Panc1 (cell line): Measurements from ENCODE around the gene ARHGEF3. TPM values are rescaled to one million over a fixed set of nuclear protein-coding genes. Genes with fewer than 3 reads are reported as not detected.
A peak's percentile ranks its signal among the peaks of the same experiment; 100 is the strongest.

Experiments
- ATAC-seq: fragments of 200-7000 bp; cut with Tn5 transposase; 2 replicates; pipeline ENCODE4 v1.9.1; 2020; ENCODE audit warnings: mild to moderate bottlenecking, moderate library complexity
- BruUV-seq: library from RNA; stranded (reverse); fragments of 400-500 nt; replicated peaks from 2 replicates; lab custom pipeline; 2021; lab: Mats Ljungman, UMichigan
- CTCF ChIA-PET: fragments of 300-600 bp; sonication (Branson Sonifier 250); formaldehyde crosslinking; loops from one replicate; lab custom pipeline; 2022; ENCODE audit warnings: antibody characterized with exemption; lab: Charles Lee
- POLR2A ChIA-PET: fragments of 300-600 bp; sonication (Branson Sonifier 250); formaldehyde crosslinking; loops from one replicate; lab custom pipeline; 2022; ENCODE audit warnings: antibody characterized with exemption; lab: Charles Lee
- DNase-seq: peaks from one replicate; pipeline ENCODE4 v3.0.0-alpha.2; 2010; ENCODE audit warnings: low read depth, low spot score
- H3K27ac ChIP-seq: 2 replicates; pipeline ENCODE4 v1.5.1; 2011; ENCODE audit warnings: mild to moderate bottlenecking, low read length, inconsistent platforms
- H3K27me3 ChIP-seq: fragments of 200-500 bp; sonication (Bioruptor generic); 2 replicates; pipeline ENCODE4 v1.6.0; 2014; ENCODE audit warnings: low read length, inconsistent platforms; ENCODE audit not compliant: control insufficient read depth, insufficient read depth
- H3K36me3 ChIP-seq: fragments of 200-500 bp; sonication (Bioruptor generic); 2 replicates; pipeline ENCODE4 v1.5.1; 2014; ENCODE audit warnings: inconsistent platforms, mild to moderate bottlenecking, low read length, moderate library complexity; ENCODE audit not compliant: control insufficient read depth, insufficient read depth
- H3K4me1 ChIP-seq: 2 replicates; pipeline ENCODE4 v1.5.1; 2011; ENCODE audit warnings: inconsistent platforms, mild to moderate bottlenecking, low read length, moderate library complexity; ENCODE audit not compliant: control insufficient read depth, insufficient read depth
- H3K4me3 ChIP-seq, 2 experiments: 2 replicates each; pipeline ENCODE4 v1.5.1; 2011 to 2012; ENCODE audit warnings: low read depth in 2 of 2, low read length in 2 of 2, mild to moderate bottlenecking in 2 of 2, inconsistent platforms in 1 of 2, moderate library complexity in 1 of 2
- H3K9me3 ChIP-seq: fragments of 200-500 bp; sonication (Bioruptor generic); 2 replicates; pipeline ENCODE4 v1.5.1; 2014; ENCODE audit warnings: low read depth, mild to moderate bottlenecking, inconsistent platforms, low read length, moderate library complexity; ENCODE audit not compliant: control insufficient read depth, insufficient read depth
- POLR2AphosphoS5 ChIP-seq: IDR thresholded peaks from 2 replicates; pipeline ENCODE4 v1.6.1; 2012; ENCODE audit warnings: mild to moderate bottlenecking, low read depth, low read length, moderate library complexity
- SIN3A ChIP-seq: IDR thresholded peaks from 2 replicates; pipeline ENCODE4 v1.6.1; 2012; ENCODE audit warnings: low read depth, mild to moderate bottlenecking, low read length, moderate library complexity, borderline replicate concordance; ENCODE audit not compliant: insufficient read depth
- TCF7L2 ChIP-seq: IDR thresholded peaks from 2 replicates; pipeline ENCODE4 v1.6.1; 2011; ENCODE audit warnings: mild to moderate bottlenecking, low read depth, low read length, inconsistent platforms
- in situ Hi-C: cut with HindIII; loops from 2 replicates; pipeline ENCODE4 v1.10.0; 2016; ENCODE audit warnings: low sequenced_read_pairs, low pct_unique_long_range_greater_than_20kb
- intact Hi-C: fragments of 100-400 bp; cut with micrococcal nuclease; formaldehyde crosslinking; loops from one replicate; pipeline ENCODE4 v1.10.0; 2022; ENCODE audit not compliant: unreplicated experiment
- total RNA-seq: library from RNA; stranded (reverse); gene quantifications from one replicate; pipeline ENCODE4 v1.2.1, GENCODE V29; 2021; ENCODE audit not compliant: unreplicated experiment
- TF ChIP-seq, protein P1 (sequence below): fragments of 450-650 bp; IDR thresholded peaks from 2 replicates; pipeline ENCODE4 v1.5.1; 2017; ENCODE audit warnings: mild to moderate bottlenecking
- TF ChIP-seq, protein P2 (sequence below), 2 experiments: IDR thresholded peaks; 2 replicates each; pipeline ENCODE4 v1.6.1; 2011 to 2012; ENCODE audit warnings: low read depth in 2 of 2, control low read depth in 1 of 2, low read length in 1 of 2, mild to moderate bottlenecking in 1 of 2, moderate library complexity in 1 of 2; ENCODE audit not compliant: insufficient read depth in 1 of 2

The ARHGEF3 gene
- total RNA-seq, 1 experiment from 2014 or later = 19.8 TPM

DNA sequence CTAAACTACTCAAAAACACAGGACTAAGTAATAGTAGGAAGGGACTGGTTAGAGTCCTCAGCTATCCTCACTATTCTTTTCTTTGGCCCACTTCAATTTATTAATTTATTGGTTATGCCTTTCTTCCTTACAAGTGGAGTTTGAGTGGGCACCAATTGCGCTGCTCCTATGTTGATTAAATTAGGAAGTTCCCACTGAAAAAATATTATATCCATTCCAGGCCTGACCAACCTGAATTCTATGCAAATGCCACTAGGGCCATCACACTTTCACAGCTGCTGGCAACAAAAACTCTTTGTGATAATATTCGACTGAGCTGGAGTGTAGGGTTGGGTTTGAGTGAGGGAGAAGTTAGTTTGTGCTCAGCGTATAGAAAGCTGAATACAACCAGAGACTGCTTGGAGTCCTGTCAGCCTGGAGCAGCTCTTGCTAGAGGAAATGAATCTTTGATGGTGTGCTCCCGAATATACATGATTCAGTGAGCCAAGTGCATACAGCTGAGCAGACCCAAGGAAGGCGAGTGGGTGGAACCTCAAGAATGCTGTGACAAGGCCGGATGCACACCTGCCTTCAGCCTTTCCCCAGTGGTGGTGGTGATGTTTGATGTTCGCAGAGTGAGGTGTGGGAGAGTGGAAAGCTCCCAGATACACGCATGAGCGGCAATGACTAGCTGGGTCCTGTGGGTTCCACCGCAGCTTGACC lies 1.5 kb downstream of the ARHGEF3 start:
- no TSS peak for BruUV-seq
- peak overlapping the region; percentile 58 to 70 for H3K4me3 ChIP-seq
- DNase-seq (no peak), ATAC-seq (no peak)
- ChIA-PET POLR2A (interaction anchor here (0.6 kb wide), 1 partner anchor 19 kb away, joined by 3 read pairs; no protein-coding TSS in a partner anchor), CTCF (interaction anchor here (0.5 to 3.5 kb wide), 7 partner anchors 25 to 1106 kb away, joined by 3 to 22 read pairs (median 4); no protein-coding TSS in a partner anchor)
- no peaks in the 10 kb centered on the region for H3K9me3 ChIP-seq
- peaks cover 9% of the 10 kb centered on the region for H3K4me1 ChIP-seq
- no peaks in the 10 kb centered on the region for H3K27me3 ChIP-seq
- in situ Hi-C loops (no loop called here), intact Hi-C loops (loop anchor here (5.0 kb wide), 1 partner anchor 187 kb away; no protein-coding TSS in a partner anchor)
- TF ChIP-seq, protein P1, sequence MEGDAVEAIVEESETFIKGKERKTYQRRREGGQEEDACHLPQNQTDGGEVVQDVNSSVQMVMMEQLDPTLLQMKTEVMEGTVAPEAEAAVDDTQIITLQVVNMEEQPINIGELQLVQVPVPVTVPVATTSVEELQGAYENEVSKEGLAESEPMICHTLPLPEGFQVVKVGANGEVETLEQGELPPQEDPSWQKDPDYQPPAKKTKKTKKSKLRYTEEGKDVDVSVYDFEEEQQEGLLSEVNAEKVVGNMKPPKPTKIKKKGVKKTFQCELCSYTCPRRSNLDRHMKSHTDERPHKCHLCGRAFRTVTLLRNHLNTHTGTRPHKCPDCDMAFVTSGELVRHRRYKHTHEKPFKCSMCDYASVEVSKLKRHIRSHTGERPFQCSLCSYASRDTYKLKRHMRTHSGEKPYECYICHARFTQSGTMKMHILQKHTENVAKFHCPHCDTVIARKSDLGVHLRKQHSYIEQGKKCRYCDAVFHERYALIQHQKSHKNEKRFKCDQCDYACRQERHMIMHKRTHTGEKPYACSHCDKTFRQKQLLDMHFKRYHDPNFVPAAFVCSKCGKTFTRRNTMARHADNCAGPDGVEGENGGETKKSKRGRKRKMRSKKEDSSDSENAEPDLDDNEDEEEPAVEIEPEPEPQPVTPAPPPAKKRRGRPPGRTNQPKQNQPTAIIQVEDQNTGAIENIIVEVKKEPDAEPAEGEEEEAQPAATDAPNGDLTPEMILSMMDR = no peak
- no peak for TF ChIP-seq TCF7L2
- TF ChIP-seq, protein P2, sequence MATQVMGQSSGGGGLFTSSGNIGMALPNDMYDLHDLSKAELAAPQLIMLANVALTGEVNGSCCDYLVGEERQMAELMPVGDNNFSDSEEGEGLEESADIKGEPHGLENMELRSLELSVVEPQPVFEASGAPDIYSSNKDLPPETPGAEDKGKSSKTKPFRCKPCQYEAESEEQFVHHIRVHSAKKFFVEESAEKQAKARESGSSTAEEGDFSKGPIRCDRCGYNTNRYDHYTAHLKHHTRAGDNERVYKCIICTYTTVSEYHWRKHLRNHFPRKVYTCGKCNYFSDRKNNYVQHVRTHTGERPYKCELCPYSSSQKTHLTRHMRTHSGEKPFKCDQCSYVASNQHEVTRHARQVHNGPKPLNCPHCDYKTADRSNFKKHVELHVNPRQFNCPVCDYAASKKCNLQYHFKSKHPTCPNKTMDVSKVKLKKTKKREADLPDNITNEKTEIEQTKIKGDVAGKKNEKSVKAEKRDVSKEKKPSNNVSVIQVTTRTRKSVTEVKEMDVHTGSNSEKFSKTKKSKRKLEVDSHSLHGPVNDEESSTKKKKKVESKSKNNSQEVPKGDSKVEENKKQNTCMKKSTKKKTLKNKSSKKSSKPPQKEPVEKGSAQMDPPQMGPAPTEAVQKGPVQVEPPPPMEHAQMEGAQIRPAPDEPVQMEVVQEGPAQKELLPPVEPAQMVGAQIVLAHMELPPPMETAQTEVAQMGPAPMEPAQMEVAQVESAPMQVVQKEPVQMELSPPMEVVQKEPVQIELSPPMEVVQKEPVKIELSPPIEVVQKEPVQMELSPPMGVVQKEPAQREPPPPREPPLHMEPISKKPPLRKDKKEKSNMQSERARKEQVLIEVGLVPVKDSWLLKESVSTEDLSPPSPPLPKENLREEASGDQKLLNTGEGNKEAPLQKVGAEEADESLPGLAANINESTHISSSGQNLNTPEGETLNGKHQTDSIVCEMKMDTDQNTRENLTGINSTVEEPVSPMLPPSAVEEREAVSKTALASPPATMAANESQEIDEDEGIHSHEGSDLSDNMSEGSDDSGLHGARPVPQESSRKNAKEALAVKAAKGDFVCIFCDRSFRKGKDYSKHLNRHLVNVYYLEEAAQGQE (IDR thresholded peaks at IDR 0.05; ENCODE audit: insufficient read depth in 1 of 2, low read depth in 2 of 2, low read length in 1 of 2) = no peak
- no peak for TF ChIP-seq SIN3A
- TF ChIP-seq POLR2AphosphoS5 = no peak
- H3K36me3 ChIP-seq = no peaks in the 10 kb centered on the region
- no peak overlapping the region for H3K27ac ChIP-seq

DNA sequence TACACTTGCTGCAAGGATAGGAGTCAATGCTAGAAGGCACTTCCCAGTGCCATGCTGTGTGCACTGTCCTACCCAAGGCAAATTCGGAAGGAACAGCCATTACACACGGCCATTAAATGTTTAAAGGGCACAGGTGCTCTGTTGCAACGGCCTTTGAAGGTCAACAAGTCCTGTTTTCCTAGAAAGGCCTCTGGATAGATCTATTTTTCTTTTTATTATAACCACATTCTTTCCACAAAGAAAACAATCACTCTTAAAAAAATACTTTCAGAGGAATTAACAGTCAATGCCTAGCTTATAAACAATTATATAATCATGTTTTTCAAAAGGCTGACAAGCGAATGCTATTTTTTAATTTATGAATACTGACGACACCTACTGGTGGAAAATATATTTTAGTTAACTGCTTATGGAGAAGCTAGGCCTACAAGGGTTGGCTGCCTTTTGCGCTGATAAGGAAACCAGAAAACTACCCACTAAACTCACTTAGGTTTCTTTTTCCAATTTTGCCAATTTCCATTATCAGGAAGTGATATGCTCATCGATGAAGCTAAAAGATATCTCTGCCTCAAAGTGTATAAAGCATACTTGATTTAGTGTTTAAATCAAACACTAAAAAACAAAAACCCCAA lies 2.4 kb downstream of the ARHGEF3 start:
- DNase-seq (no peak), ATAC-seq (no peak)
- Histone ChIP-seq H3K27ac (no peak overlapping the region; the same call in 1 of the 2 replicates), H3K4me3 (peak overlapping the region in 1 of 2 experiments; percentile 58; a peak in 3 of 4 replicates), H3K4me1 (peaks cover 9% of the 10 kb centered on the region), H3K27me3 (no peaks in the 10 kb centered on the region), H3K9me3 (no peaks in the 10 kb centered on the region), H3K36me3 (no peaks in the 10 kb centered on the region)
- TF ChIP-seq, protein P1 = peak; percentile 65
- no peak for TF ChIP-seq POLR2AphosphoS5
- TF ChIP-seq SIN3A = no peak
- CTCF ChIA-PET = interaction anchor here (0.5 to 3.5 kb wide), 8 partner anchors 13 to 197 kb away, joined by 3 to 22 read pairs (median 4); no protein-coding TSS in a partner anchor
- in situ Hi-C loops = no loop called here
- no TSS peak for BruUV-seq
- POLR2A ChIA-PET = interaction anchor here (0.6 kb wide), 2 partner anchors 20 to 97 kb away, joined by 3 to 4 read pairs; no protein-coding TSS in a partner anchor
- intact Hi-C loops = loop anchor here (2.0 kb wide), 1 partner anchor 97 kb away; no protein-coding TSS in a partner anchor
